NT2/D1 (cell line): ENCODE results near the gene SNX10.
A peak's percentile ranks its signal among the peaks of the same experiment; 100 is the strongest.

Experiments used
- DNase-seq: peaks from one replicate; pipeline ENCODE4 v3.0.0-alpha.2; 2011; ENCODE audit warnings: low read depth, low spot score
- H3K27me3 ChIP-seq: 2 replicates; pipeline ENCODE4 v1.6.0; 2011; ENCODE audit warnings: mild to moderate bottlenecking; ENCODE audit not compliant: insufficient read length, insufficient read depth
- H3K36me3 ChIP-seq: 2 replicates; pipeline ENCODE4 v1.6.1; 2011; ENCODE audit warnings: mild to moderate bottlenecking, low read length, mixed read lengths; ENCODE audit not compliant: insufficient read depth, insufficient read length
- H3K4me1 ChIP-seq: 2 replicates; pipeline ENCODE4 v1.5.1; 2011; ENCODE audit not compliant: insufficient read depth, insufficient read length
- H3K4me3 ChIP-seq: 2 replicates; pipeline ENCODE4 v1.5.1; 2011; ENCODE audit warnings: low read depth; ENCODE audit not compliant: insufficient read length
- H3K9ac ChIP-seq: 2 replicates; pipeline ENCODE4 v1.6.0; 2011; ENCODE audit warnings: low read depth; ENCODE audit not compliant: insufficient read length
- H3K9me3 ChIP-seq: 2 replicates; pipeline ENCODE4 v1.5.1; 2011; ENCODE audit warnings: mild to moderate bottlenecking, low read length; ENCODE audit not compliant: insufficient read depth
- SUZ12 ChIP-seq: IDR thresholded peaks from 2 replicates; pipeline ENCODE4 v1.6.1; 2011; ENCODE audit not compliant: insufficient read length, insufficient read depth; ENCODE audit errors: extremely low read depth
- YY1 ChIP-seq: IDR thresholded peaks from 2 replicates; pipeline ENCODE4 v1.6.1; 2011; ENCODE audit not compliant: insufficient read length, insufficient read depth
- ZNF274 ChIP-seq: IDR thresholded peaks from 2 replicates; pipeline ENCODE4 v1.6.1; 2011; ENCODE audit warnings: mild to moderate bottlenecking, low read depth, low read length

Gene SNX10

GRCh38 chr7:26381476-26382353, 90.1 kb downstream of the SNX10 start:
- DNase-seq = no peak

GRCh38 chr7:26385240-26385639, 93.6 kb downstream of the SNX10 start:
- no peaks in the 10 kb centered on the region for H3K4me1 ChIP-seq
- H3K36me3 ChIP-seq = no peaks in the 10 kb centered on the region
- TF ChIP-seq SUZ12 = no peak
- TF ChIP-seq YY1 = no peak
- no peak for TF ChIP-seq ZNF274
- no peak for DNase-seq
- H3K9ac ChIP-seq = no peak overlapping the region
- H3K4me3 ChIP-seq = no peak overlapping the region
- H3K9me3 ChIP-seq = no peaks in the 10 kb centered on the region
- H3K27me3 ChIP-seq = no peaks in the 10 kb centered on the region

More at GRCh38 chr7:26381476-26382353, 90.1 kb downstream of the SNX10 start:
- Histone ChIP-seq H3K4me3 (no peak overlapping the region), H3K9me3 (no peaks in the 10 kb centered on the region), H3K9ac (no peak overlapping the region), H3K4me1 (peaks cover 2% of the 10 kb centered on the region), H3K36me3 (no peaks in the 10 kb centered on the region), H3K27me3 (peaks cover 14% of the 10 kb centered on the region)
- TF ChIP-seq YY1 (no peak), ZNF274 (no peak), SUZ12 (no peak)

- Histone ChIP-seq H3K9ac (no peak overlapping the region), H3K4me3 (no peak overlapping the region), H3K9me3 (no peaks in the 10 kb centered on the region), H3K4me1 (no peaks in the 10 kb centered on the region), H3K27me3 (no peaks in the 10 kb centered on the region), H3K36me3 (no peaks in the 10 kb centered on the region)
- no peak for DNase-seq
- TF ChIP-seq SUZ12 (no peak), ZNF274 (no peak), YY1 (no peak)
Observed at GRCh38 chr7:26387731-26388130, 96.1 kb downstream of the SNX10 start.

- H3K4me3 ChIP-seq = no peak overlapping the region
- H3K4me1 ChIP-seq = no peaks in the 10 kb centered on the region
- no peaks in the 10 kb centered on the region for H3K36me3 ChIP-seq
- no peaks in the 10 kb centered on the region for H3K9me3 ChIP-seq
- H3K9ac ChIP-seq = no peak overlapping the region
- H3K27me3 ChIP-seq = no peaks in the 10 kb centered on the region
- no peak for DNase-seq
- TF ChIP-seq SUZ12 (no peak), YY1 (no peak), ZNF274 (no peak)
Observed at GRCh38 chr7:26388256-26388655, 96.6 kb downstream of the SNX10 start.

GRCh38 chr7:26390016-26390415, 98.4 kb downstream of the SNX10 start:
- TF ChIP-seq YY1 = no peak
- no peak for TF ChIP-seq ZNF274
- TF ChIP-seq SUZ12 = no peak
- no peaks in the 10 kb centered on the region for H3K9me3 ChIP-seq
- no peak overlapping the region for H3K4me3 ChIP-seq
- no peak overlapping the region for H3K9ac ChIP-seq
- DNase-seq = no peak
- no peaks in the 10 kb centered on the region for H3K27me3 ChIP-seq
- H3K4me1 ChIP-seq = no peaks in the 10 kb centered on the region
- H3K36me3 ChIP-seq = no peaks in the 10 kb centered on the region

- H3K4me1 ChIP-seq = peaks cover 2% of the 10 kb centered on the region
Observed at GRCh38 chr7:26393818-26394217, 102.2 kb downstream of the SNX10 start.

GRCh38 chr7:26397332-26397731, 105.7 kb downstream of the SNX10 start:
- DNase-seq = no peak
- TF ChIP-seq ZNF274 (no peak), YY1 (no peak), SUZ12 (no peak)
- H3K4me1 ChIP-seq = peaks cover 4% of the 10 kb centered on the region
- H3K27me3 ChIP-seq = no peaks in the 10 kb centered on the region
- no peaks in the 10 kb centered on the region for H3K9me3 ChIP-seq
- no peak overlapping the region for H3K4me3 ChIP-seq
- H3K36me3 ChIP-seq = no peaks in the 10 kb centered on the region
- H3K9ac ChIP-seq = peak overlapping the region; percentile 24

More at GRCh38 chr7:26393818-26394217, 102.2 kb downstream of the SNX10 start:
- no peaks in the 10 kb centered on the region for H3K27me3 ChIP-seq
- no peaks in the 10 kb centered on the region for H3K9me3 ChIP-seq
- no peaks in the 10 kb centered on the region for H3K36me3 ChIP-seq
- TF ChIP-seq SUZ12 (no peak), YY1 (no peak), ZNF274 (no peak)
- no peak for DNase-seq
- no peak overlapping the region for H3K4me3 ChIP-seq
- no peak overlapping the region for H3K9ac ChIP-seq
